ENCODE results near the gene CDK6.

Gene CDK6

DNA sequence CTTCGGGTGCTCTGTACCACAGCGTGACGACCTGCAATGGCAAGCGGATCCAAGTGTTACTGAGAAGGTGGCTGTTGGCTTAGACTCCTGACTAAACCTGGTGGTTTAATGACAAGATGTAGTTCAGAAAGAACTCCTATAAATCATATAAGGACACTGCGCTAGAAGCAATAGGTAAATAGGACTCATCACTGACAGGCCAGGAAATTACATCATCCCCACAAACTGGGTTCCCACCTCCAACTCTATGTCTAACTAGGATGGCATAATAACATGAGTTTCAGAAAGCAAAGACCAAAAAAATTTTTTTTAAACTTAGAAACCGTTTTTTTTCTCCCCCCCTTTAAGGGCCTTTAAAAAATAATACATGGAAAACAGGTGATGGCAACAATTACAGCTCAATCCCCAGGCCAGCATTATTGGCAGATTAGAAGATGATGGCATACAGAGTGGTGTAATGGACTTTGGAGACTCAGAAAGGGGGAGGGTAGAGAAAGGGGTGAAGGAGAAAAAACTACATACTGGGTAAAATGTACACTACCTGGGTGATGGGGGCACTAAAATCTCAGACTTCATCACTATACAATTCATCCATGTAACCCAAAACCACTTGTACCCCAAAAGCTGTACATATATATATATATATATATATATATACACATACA lies 164.7 kb downstream of the CDK6 start:
- TF ChIP-seq, protein P1, sequence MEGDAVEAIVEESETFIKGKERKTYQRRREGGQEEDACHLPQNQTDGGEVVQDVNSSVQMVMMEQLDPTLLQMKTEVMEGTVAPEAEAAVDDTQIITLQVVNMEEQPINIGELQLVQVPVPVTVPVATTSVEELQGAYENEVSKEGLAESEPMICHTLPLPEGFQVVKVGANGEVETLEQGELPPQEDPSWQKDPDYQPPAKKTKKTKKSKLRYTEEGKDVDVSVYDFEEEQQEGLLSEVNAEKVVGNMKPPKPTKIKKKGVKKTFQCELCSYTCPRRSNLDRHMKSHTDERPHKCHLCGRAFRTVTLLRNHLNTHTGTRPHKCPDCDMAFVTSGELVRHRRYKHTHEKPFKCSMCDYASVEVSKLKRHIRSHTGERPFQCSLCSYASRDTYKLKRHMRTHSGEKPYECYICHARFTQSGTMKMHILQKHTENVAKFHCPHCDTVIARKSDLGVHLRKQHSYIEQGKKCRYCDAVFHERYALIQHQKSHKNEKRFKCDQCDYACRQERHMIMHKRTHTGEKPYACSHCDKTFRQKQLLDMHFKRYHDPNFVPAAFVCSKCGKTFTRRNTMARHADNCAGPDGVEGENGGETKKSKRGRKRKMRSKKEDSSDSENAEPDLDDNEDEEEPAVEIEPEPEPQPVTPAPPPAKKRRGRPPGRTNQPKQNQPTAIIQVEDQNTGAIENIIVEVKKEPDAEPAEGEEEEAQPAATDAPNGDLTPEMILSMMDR (IDR thresholded peaks at IDR 0.05; ENCODE audit: low read length, missing control alignments) = no peak
- H3K4me3 ChIP-seq (replicated peaks; ENCODE audit: low read depth, low read length) = no peak overlapping the region
- DNase-seq (ENCODE audit: low read depth) = no peak

DNA sequence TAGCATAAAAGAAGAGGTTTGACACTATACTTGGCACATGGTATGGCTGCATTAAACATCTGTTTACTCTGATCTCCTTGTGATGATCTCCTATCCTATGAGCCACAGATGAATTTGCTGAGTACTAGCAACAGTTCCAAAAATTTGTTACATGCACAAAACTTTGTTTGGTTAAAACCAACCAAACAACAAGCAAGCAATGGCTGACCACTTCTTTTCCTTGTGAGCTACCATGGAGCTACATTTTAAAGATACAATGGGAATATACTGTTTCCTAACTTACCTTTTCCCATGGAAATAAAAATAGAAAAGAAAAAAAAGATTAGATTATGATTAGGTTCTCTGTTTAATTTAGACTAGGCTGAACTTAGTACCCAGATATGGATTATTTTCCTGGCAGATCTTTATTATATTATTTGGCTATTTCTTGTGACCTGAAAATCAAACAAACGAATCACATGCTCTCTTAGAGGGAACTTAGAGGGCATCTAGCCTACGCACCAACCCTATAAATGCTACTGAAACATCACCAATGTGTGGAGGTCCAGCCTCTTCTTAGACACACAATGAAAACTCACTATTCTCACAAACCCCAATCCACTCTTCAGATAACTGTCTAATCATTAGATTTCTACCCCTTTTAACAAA lies 166.0 kb downstream of the CDK6 start:
- TF ChIP-seq, protein P1 (IDR thresholded peaks at IDR 0.05; ENCODE audit: low read length, missing control alignments) = no peak
- DNase-seq (ENCODE audit: low read depth) = no peak

DNA sequence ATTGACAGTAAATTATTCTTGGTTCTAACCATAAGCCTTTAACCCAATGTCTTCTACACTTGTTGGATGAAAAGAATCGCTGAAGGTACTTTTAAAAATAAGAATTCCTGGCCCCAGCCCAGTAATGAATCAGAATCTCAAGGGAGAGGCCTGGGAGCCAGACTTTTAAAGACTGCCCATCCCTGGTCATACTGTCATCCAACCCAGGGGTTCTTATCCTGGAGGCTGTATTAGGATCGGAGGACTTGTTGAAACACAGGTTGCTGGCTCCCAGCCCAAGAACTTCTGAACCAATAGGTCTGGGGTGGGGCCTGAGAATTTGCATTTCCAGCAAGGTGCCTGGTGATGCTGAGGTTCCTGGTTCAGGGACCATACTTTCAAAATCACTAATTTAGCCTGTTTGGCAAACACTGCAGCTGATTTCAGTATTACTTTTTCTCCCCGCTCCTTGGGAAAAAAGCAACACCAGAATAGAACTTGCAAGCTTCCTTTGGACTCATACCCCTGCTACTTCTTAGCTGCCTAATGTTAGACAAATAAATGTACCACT lies 166.7 kb downstream of the CDK6 start:
- H3K4me3 ChIP-seq (replicated peaks; ENCODE audit: low read depth, low read length) = no peak overlapping the region
- TF ChIP-seq, protein P1 (IDR thresholded peaks at IDR 0.05; ENCODE audit: low read length, missing control alignments) = no peak
- no peak for DNase-seq (ENCODE audit: low read depth)

More for the DNA sequence above, 166.0 kb downstream of the CDK6 start:
- H3K4me3 ChIP-seq (replicated peaks; ENCODE audit: low read depth, low read length) = no peak overlapping the region

DNA sequence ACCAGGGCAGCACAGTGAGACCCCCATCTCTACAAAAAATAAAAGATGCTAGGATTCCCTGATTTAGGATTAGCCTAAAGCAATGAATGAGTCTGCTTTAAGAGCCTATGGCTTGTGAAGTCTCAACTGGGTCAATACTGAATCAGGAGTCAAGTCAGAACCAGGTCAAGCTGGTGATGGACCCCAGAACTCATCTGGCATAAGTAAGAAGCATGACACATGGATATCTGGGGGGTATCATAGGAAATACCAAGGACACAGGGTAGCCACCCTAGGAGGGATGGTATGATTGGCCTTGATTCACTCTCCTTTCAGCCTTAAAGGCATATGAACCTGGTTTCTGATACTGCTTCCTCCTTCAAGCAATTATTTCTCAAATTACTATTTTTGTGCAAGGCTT lies 167.8 kb downstream of the CDK6 start:
- TF ChIP-seq, protein P1 (IDR thresholded peaks at IDR 0.05; ENCODE audit: low read length, missing control alignments) = no peak
- no peak overlapping the region for H3K4me3 ChIP-seq (replicated peaks; ENCODE audit: low read depth, low read length)
- DNase-seq (ENCODE audit: low read depth) = no peak

DNA sequence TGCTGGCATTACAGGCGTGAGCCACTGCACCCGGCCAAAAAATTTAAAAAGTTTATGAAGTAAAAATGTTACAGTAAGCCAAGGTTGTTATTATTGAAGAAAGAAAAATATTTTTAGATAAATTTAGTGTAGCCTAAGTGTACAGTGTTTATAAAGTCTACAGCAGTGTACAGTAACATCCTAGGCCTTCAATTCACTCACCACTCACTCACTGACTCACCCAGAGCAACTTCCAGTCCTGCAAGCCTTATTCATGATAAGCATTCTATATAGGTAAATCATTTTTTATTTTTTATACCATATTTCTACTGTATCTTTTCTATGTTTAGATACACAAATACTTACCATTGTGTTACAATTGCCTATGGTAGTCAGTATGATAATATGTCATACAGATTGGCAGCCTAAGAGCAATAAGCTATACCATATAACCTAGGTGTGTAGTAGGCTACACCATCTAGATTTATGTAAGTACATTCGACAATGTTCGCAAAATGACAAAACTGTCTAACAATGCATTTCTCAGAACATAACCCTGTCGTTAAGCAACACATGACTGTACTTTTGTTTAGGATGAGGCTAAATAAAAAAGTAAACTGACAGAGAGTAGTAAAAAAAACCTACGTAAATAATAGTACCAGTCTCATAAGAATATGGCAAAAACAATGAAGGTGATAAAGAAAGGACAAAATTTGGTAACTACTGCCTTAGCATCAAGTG lies 168.4 kb downstream of the CDK6 start:
- TF ChIP-seq, protein P1 (IDR thresholded peaks at IDR 0.05; ENCODE audit: low read length, missing control alignments) = no peak
- DNase-seq (ENCODE audit: low read depth) = no peak
- H3K4me3 ChIP-seq (replicated peaks; ENCODE audit: low read depth, low read length) = no peak overlapping the region

DNA sequence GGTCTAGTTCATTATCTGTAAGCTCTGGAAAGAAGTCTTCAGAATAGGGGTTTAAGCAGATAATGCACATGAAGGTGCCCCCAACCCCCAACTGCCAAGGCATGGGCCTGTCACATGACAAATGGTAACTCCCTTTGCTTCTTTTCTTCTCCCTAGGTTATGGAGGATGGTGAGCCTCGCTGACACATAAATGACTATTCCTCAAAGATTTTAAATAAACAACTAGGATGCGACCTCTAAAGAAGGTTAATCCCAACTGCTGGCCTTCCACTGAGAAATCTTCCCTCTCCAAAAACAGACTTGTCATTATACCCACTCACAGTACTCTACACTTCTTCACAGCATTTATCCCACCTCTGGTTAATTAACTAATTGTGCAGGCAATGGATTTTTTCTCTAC lies 170.4 kb downstream of the CDK6 start:
- no peak overlapping the region for H3K4me3 ChIP-seq (replicated peaks; ENCODE audit: low read depth, low read length)
- TF ChIP-seq, protein P1 (IDR thresholded peaks at IDR 0.05; ENCODE audit: low read length, missing control alignments) = no peak
- DNase-seq (ENCODE audit: low read depth) = no peak

All from fibroblast of pulmonary artery (primary cell).